Measurements from ENCODE around the gene HOXB3.

Gene HOXB3

DNA sequence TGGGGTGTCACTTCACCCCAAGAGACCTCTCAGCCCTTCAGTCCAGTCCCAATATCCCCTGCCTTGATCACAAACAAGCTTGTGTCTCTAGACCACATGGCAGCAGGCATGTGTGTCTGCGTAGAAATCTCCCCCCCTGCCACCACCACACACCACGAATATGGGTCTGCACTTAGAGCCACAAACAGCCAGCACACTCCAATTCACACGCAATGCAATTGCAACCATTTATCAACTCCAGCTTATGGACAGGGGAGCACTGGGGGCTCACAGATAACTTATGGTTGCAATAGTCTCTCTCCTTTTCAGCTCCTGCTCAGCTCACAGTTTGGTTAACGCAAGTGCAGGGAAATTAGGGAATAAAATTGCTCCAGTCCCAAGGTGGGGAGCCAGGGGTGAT, 33.5 kb upstream of the HOXB3 start:
- no peak for ATAC-seq
- TF ChIP-seq CSRNP3 (CRISPR knock-in tag; IDR thresholded peaks at IDR 0.05) = no peak
- TF ChIP-seq ARNTL (CRISPR knock-in tag; IDR thresholded peaks at IDR 0.05; ENCODE audit: borderline replicate concordance, low read depth) = no peak
- no peak for TF ChIP-seq PPARA (CRISPR knock-in tag; IDR thresholded peaks at IDR 0.05; ENCODE audit: borderline replicate concordance)
- TF ChIP-seq OSR1 (CRISPR knock-in tag; IDR thresholded peaks at IDR 0.05) = no peak

DNA sequence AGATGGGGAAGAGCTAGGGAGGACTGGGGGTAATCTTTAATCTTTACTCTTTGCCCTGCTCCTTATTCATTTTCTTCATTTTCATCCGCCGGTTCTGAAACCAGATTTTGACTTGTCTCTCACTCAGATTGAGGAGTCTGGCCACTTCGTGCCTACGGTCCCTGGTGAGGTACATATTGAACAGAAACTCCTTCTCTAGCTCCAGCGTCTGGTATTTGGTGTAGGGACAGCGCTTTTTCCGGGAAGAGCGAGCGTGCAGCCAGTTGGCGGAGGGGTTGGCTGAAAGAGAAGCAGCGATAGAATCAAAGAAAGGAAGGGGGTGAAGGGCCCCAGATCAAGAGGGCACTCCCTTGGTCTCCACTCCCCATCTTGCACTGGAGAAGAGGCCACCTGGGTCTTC, 32.8 kb upstream of the HOXB3 start:
- no peak for ATAC-seq

DNA sequence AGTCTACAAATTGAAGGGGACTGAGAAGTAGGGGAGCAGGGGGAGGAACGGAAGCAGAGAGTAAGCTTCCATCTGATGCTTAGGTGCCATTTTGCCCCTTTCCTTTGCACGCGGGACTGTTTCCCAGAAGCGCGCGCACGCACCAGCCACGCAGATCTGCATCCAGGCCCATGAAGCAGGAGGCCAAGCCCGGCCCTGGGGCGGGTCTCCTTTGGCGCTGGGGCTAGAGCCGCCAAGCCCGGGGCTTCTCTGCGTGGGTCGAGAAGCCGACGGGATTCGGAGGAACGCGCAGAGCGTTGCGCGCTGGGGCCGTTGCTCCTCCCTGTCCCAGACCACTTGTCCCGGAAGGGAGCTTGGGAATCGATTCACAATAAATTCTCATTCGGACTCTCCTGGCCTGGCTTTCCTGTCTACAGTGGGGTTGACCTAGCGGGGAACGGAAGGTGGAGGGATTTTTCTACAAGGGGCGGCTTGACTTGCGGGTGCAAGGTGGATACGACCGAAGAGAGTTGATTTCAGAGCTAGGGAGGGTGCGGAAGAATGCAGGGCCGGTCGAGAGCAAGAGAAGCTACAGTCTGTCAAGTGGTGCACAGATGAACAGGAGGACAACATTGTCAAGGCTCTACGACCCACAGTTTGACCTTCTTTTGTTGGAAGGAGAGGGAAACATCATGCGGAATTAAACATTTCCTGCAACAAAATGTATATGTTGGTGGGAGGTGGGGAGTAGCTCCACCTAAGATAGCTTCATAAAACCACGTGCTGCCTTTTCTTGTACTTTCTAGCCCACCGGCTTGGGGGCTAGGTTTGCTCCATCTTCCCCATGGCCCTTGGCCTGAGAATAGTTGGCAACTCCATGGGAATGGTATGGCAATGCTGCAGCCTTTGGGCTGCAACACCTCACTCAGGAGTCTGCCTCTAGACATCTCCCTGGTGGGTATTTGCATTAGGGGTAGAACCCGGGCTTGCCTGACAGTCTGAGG, 31.7 kb upstream of the HOXB3 start:
- ATAC-seq = no peak
- TF ChIP-seq ZNF8 (CRISPR knock-in tag; IDR thresholded peaks at IDR 0.05) = no peak
- no peak for TF ChIP-seq PPARA (CRISPR knock-in tag; IDR thresholded peaks at IDR 0.05; ENCODE audit: borderline replicate concordance)
- no peak for TF ChIP-seq CSDC2 (CRISPR knock-in tag; IDR thresholded peaks at IDR 0.05)
- TF ChIP-seq ZNF70 (CRISPR knock-in tag; IDR thresholded peaks at IDR 0.05) = no peak
- TF ChIP-seq, protein P1, sequence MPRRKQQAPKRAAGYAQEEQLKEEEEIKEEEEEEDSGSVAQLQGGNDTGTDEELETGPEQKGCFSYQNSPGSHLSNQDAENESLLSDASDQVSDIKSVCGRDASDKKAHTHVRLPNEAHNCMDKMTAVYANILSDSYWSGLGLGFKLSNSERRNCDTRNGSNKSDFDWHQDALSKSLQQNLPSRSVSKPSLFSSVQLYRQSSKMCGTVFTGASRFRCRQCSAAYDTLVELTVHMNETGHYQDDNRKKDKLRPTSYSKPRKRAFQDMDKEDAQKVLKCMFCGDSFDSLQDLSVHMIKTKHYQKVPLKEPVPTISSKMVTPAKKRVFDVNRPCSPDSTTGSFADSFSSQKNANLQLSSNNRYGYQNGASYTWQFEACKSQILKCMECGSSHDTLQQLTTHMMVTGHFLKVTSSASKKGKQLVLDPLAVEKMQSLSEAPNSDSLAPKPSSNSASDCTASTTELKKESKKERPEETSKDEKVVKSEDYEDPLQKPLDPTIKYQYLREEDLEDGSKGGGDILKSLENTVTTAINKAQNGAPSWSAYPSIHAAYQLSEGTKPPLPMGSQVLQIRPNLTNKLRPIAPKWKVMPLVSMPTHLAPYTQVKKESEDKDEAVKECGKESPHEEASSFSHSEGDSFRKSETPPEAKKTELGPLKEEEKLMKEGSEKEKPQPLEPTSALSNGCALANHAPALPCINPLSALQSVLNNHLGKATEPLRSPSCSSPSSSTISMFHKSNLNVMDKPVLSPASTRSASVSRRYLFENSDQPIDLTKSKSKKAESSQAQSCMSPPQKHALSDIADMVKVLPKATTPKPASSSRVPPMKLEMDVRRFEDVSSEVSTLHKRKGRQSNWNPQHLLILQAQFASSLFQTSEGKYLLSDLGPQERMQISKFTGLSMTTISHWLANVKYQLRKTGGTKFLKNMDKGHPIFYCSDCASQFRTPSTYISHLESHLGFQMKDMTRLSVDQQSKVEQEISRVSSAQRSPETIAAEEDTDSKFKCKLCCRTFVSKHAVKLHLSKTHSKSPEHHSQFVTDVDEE (CRISPR knock-in tag; IDR thresholded peaks at IDR 0.05) = no peak
- TF ChIP-seq CREB5 (CRISPR knock-in tag; IDR thresholded peaks at IDR 0.05; ENCODE audit: low read depth) = no peak
- TF ChIP-seq OSR1 (CRISPR knock-in tag; IDR thresholded peaks at IDR 0.05) = no peak

More for the DNA sequence above, 32.8 kb upstream of the HOXB3 start:
- no peak for TF ChIP-seq TOX (CRISPR knock-in tag; IDR thresholded peaks at IDR 0.05; ENCODE audit: borderline replicate concordance)
- no peak for TF ChIP-seq ZFP30 (CRISPR knock-in tag; IDR thresholded peaks at IDR 0.05)
- no peak for TF ChIP-seq TCF4 (CRISPR knock-in tag; IDR thresholded peaks at IDR 0.05; ENCODE audit: borderline replicate concordance)
- no peak for TF ChIP-seq ZC3H10 (CRISPR knock-in tag; IDR thresholded peaks at IDR 0.05)
- TF ChIP-seq, protein P1 (CRISPR knock-in tag; IDR thresholded peaks at IDR 0.05) = no peak

- ATAC-seq = no peak
- no peak for TF ChIP-seq ARNTL (CRISPR knock-in tag; IDR thresholded peaks at IDR 0.05; ENCODE audit: borderline replicate concordance, low read depth)
- TF ChIP-seq ZFP30 (CRISPR knock-in tag; IDR thresholded peaks at IDR 0.05) = no peak
- no peak for TF ChIP-seq CSDC2 (CRISPR knock-in tag; IDR thresholded peaks at IDR 0.05)
- no peak for TF ChIP-seq ZC3H10 (CRISPR knock-in tag; IDR thresholded peaks at IDR 0.05)
- TF ChIP-seq ZFP3 (CRISPR knock-in tag; IDR thresholded peaks at IDR 0.05) = no peak
- no peak for TF ChIP-seq ZNF70 (CRISPR knock-in tag; IDR thresholded peaks at IDR 0.05)
- no peak for TF ChIP-seq RARB (CRISPR knock-in tag; IDR thresholded peaks at IDR 0.05)
- no peak for TF ChIP-seq OSR1 (CRISPR knock-in tag; IDR thresholded peaks at IDR 0.05)
- no peak for TF ChIP-seq ESRRG (CRISPR knock-in tag; IDR thresholded peaks at IDR 0.05)
- no peak for TF ChIP-seq ZNF8 (CRISPR knock-in tag; IDR thresholded peaks at IDR 0.05)
- no peak for TF ChIP-seq CSRNP3 (CRISPR knock-in tag; IDR thresholded peaks at IDR 0.05)
- no peak for TF ChIP-seq GLIS3 (CRISPR knock-in tag; IDR thresholded peaks at IDR 0.05)
- TF ChIP-seq, protein P1 (CRISPR knock-in tag; IDR thresholded peaks at IDR 0.05) = no peak
- TF ChIP-seq TOX (CRISPR knock-in tag; IDR thresholded peaks at IDR 0.05; ENCODE audit: borderline replicate concordance) = no peak
Observed at GRCh38 chr17:48620461-48621139, 30.6 kb upstream of the HOXB3 start.

Measured in SK-N-SH treated with all-trans-retinoic acid at 6 μM for 48 hours (cell line).